Neuron (in vitro differentiated cells): ENCODE results near the gene PLAC1.

Experiments
- H2AFZ ChIP-seq: one replicate; pipeline ENCODE4 v1.6.1; 2013; ENCODE audit warnings: low read depth, mild to moderate bottlenecking, inconsistent platforms, low read length, moderate library complexity
- H3K27me3 ChIP-seq: one replicate; pipeline ENCODE4 v1.6.1; 2013; ENCODE audit warnings: low read length; ENCODE audit not compliant: insufficient read depth
- H3K36me3 ChIP-seq: one replicate; pipeline ENCODE4 v1.6.1; 2013; ENCODE audit warnings: low read length; ENCODE audit not compliant: insufficient read depth
- H3K4me1 ChIP-seq: one replicate; pipeline ENCODE4 v1.6.1; 2013; ENCODE audit warnings: low read length; ENCODE audit not compliant: insufficient read depth
- H3K4me3 ChIP-seq: 2 replicates; pipeline ENCODE4 v1.5.1; 2013; ENCODE audit warnings: mild to moderate bottlenecking, low read length, moderate library complexity
- H3K9me3 ChIP-seq: one replicate; pipeline ENCODE4 v1.6.1; 2013; ENCODE audit warnings: low read length

Gene PLAC1

DNA sequence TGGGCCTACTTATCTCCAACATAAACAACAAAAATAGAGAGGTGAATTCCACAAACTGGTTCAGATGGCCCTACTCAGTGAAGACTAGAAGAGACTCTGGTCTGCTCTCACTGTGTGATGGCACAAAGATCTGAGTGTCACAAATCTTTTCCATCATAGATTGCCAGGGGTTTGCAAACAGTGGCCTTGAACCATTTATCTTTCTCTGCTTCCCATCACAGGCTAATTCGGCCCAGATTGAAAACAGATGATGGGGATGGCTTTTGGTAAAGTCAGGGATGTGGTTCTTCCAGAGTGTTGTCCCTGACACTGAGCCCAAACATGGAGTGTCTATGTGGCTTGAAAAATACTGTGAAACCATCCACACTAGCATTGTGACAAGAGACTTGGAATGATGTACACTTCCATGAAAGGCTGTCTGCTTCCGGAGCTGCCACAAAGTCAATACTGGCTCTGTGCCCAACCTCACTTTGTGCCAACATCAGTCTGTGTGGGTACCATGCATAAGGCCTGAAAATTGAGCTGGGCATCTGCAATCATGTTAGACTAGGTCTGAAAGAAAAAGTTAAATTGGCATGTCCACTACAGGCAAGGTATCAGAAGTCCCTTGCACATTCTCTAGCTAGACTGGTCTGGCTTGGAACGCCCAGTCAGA, 25.2 kb upstream of the PLAC1 start:
- Histone ChIP-seq H3K4me1 (no peaks in the 10 kb centered on the region), H3K27me3 (peaks cover 3% of the 10 kb centered on the region)

DNA sequence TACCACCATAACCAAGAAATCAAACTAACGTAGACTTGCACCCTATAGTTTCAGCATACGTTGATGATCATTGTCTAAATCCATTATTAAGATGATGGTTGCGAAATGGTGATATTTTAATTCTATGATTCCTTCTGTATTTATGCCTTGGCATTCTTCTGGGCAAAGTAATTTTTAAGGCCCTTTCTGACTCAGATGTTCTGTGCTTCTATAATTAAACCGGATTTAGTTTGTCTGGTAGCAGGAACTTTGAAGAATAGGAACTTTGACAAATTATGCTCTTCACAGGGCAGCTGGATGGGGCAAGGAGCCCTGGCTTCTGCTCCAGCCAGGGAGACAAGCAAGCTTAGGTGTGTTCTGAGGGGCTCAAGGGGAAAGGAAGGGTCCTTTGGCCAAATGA, 23.8 kb upstream of the PLAC1 start:
- Histone ChIP-seq H2AFZ (no peak overlapping the region), H3K36me3 (no peaks in the 10 kb centered on the region), H3K9me3 (no peaks in the 10 kb centered on the region), H3K4me1 (no peaks in the 10 kb centered on the region), H3K27me3 (peaks cover 6% of the 10 kb centered on the region), H3K4me3 (no peak overlapping the region)

More for the DNA sequence above, 25.2 kb upstream of the PLAC1 start:
- Histone ChIP-seq H3K4me3 (no peak overlapping the region), H2AFZ (no peak overlapping the region), H3K36me3 (no peaks in the 10 kb centered on the region), H3K9me3 (no peaks in the 10 kb centered on the region)

GRCh38 chrX:134679644-134680043, 21.4 kb upstream of the PLAC1 start:
- Histone ChIP-seq H3K4me1 (no peaks in the 10 kb centered on the region), H3K4me3 (no peak overlapping the region), H3K9me3 (no peaks in the 10 kb centered on the region), H3K27me3 (peaks cover 6% of the 10 kb centered on the region), H3K36me3 (no peaks in the 10 kb centered on the region), H2AFZ (no peak overlapping the region)

DNA sequence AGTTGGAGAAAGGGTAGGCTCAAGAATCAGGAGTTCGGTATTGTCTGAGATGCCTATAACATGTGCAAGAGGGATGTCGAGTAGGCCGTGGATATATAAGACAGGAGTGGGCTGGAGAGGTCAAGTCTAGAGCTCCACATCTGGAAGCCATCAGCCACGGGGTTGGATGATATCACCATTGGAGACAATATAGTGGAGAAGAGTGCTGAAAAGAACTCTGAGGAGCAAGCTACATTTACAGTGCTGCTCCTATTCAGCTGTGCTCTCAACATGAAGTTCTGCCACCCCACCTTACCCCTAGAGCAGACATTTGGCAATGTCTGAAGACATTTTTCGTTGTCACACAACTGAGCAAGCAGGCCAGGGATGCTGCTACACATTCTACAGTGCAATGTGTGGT, 20.9 kb upstream of the PLAC1 start:
- H2AFZ ChIP-seq, result no peak overlapping the region
- H3K27me3 ChIP-seq, result peaks cover 6% of the 10 kb centered on the region

DNA sequence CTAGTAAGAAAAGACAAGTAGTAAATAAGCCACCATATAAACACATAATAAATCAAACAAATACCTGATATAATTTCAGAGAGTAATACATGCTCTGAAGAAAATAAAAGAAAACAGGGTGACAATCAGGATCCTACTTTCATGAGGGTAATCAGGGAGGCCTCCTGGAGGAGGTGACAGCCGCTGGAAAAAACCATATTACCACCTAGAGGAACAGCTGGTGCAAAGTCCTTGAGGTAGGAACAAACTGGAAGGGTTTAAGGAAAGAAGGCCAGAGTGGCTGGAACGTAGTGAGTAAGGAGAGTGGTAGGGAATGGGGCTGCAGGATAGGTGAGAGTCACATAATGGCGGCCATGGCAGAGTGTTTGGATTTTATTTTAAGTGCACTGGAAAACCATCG, 19.1 kb upstream of the PLAC1 start:
- H3K4me3 ChIP-seq, result no peak overlapping the region
- H3K4me1 ChIP-seq, result no peaks in the 10 kb centered on the region
- no peaks in the 10 kb centered on the region for H3K36me3 ChIP-seq
- H3K27me3 ChIP-seq, result peaks cover 6% of the 10 kb centered on the region
- no peaks in the 10 kb centered on the region for H3K9me3 ChIP-seq
- H2AFZ ChIP-seq, result no peak overlapping the region

More for the DNA sequence above, 20.9 kb upstream of the PLAC1 start:
- Histone ChIP-seq H3K9me3 (no peaks in the 10 kb centered on the region), H3K4me1 (no peaks in the 10 kb centered on the region), H3K4me3 (no peak overlapping the region), H3K36me3 (no peaks in the 10 kb centered on the region)

DNA sequence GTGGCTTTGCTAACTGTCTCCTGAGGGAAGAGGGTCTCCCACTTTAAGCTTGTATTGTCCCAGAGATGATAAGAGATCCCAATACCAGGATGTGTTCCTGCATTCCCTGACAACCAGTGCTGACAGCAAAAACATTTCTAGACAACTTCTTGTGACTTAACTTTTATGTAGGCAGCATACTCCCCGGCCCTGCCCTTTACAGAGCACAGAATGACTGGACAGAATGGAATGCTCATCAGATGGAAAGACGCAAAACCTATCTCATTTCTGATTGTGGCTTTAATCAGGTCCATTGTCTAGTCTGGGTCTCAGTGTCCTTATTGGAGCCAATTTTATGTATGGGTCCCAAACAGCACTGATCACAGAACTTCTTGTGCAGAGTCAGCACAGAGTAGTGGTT, 18.2 kb upstream of the PLAC1 start:
- Histone ChIP-seq H3K9me3 (no peaks in the 10 kb centered on the region), H3K4me1 (no peaks in the 10 kb centered on the region), H3K4me3 (no peak overlapping the region), H3K36me3 (no peaks in the 10 kb centered on the region), H3K27me3 (peaks cover 6% of the 10 kb centered on the region), H2AFZ (no peak overlapping the region)

DNA sequence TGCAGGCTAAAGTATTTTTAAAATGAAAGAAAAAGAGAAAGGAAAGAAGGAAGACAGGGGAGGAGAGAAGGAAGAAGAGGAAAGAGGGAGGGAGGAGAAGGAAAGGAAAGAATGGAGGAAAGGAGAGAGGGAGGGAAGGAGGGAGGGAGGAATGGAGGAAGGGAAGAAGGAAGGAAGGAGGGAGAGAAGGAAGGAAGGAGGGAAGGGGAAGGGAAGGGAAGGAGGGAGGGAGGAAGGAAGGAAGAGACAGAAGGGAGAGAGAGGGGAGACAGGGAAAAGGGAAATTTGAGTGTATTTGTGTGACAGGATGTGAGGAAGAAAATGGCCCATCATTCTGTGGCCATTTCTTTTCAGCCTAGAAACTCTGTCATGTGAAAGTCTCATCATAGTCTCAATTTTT, 14.9 kb upstream of the PLAC1 start:
- no peak overlapping the region for H3K4me3 ChIP-seq
- no peaks in the 10 kb centered on the region for H3K36me3 ChIP-seq
- H2AFZ ChIP-seq, result no peak overlapping the region
- H3K9me3 ChIP-seq, result no peaks in the 10 kb centered on the region
- H3K4me1 ChIP-seq, result no peaks in the 10 kb centered on the region
- H3K27me3 ChIP-seq, result peaks cover 3% of the 10 kb centered on the region

- no peaks in the 10 kb centered on the region for H3K9me3 ChIP-seq
- H3K36me3 ChIP-seq, result no peaks in the 10 kb centered on the region
Observed at GRCh38 chrX:134672101-134672500, 13.8 kb upstream of the PLAC1 start.

GRCh38 chrX:134671294-134671693, 13.0 kb upstream of the PLAC1 start:
- Histone ChIP-seq H3K4me3 (no peak overlapping the region), H3K27me3 (no peaks in the 10 kb centered on the region), H2AFZ (no peak overlapping the region), H3K9me3 (no peaks in the 10 kb centered on the region), H3K4me1 (no peaks in the 10 kb centered on the region), H3K36me3 (no peaks in the 10 kb centered on the region)

More at GRCh38 chrX:134672101-134672500, 13.8 kb upstream of the PLAC1 start:
- no peaks in the 10 kb centered on the region for H3K27me3 ChIP-seq
- no peak overlapping the region for H3K4me3 ChIP-seq
- no peaks in the 10 kb centered on the region for H3K4me1 ChIP-seq
- H2AFZ ChIP-seq, result no peak overlapping the region

DNA sequence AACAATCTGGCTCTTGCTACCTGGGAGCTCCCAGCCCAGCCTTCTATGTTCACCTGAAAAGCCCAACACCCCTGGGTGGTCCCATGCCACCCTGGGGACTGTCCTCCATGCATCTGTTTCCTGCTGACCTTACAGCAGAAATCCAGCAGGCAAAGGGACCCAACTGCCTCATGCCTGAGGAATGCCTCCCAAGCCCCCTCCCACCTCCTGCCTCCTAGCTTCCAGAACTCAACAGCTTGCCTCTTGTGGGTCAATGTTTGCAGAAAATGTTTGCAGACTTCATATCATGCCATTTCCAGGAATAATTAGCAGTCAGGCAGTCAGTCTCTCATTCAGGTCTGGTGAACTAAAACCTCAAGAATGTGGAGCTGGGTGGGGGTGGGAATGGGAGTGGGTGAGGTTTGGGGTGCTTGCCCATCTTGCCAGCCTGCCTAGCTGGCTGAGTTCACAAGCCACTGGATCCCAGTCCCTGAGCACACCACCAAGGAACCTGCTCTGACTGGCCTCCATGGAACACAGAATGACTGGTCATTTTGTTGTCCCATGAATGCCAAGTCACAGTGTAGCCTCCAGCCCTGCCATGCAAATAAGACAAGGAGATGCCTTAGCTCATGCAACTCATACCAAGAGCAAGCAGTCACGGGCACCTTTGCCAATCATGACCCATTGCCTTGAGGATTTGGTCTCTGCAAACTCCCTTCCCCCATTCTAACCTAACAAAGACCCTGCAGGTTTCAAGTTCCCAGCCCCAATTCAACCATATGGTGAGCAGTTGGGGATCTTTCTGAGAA, 12.1 kb upstream of the PLAC1 start:
- no peaks in the 10 kb centered on the region for H3K9me3 ChIP-seq
- no peak overlapping the region for H2AFZ ChIP-seq
- H3K4me1 ChIP-seq, result no peaks in the 10 kb centered on the region
- no peaks in the 10 kb centered on the region for H3K27me3 ChIP-seq
- H3K4me3 ChIP-seq, result no peak overlapping the region
- H3K36me3 ChIP-seq, result no peaks in the 10 kb centered on the region

DNA sequence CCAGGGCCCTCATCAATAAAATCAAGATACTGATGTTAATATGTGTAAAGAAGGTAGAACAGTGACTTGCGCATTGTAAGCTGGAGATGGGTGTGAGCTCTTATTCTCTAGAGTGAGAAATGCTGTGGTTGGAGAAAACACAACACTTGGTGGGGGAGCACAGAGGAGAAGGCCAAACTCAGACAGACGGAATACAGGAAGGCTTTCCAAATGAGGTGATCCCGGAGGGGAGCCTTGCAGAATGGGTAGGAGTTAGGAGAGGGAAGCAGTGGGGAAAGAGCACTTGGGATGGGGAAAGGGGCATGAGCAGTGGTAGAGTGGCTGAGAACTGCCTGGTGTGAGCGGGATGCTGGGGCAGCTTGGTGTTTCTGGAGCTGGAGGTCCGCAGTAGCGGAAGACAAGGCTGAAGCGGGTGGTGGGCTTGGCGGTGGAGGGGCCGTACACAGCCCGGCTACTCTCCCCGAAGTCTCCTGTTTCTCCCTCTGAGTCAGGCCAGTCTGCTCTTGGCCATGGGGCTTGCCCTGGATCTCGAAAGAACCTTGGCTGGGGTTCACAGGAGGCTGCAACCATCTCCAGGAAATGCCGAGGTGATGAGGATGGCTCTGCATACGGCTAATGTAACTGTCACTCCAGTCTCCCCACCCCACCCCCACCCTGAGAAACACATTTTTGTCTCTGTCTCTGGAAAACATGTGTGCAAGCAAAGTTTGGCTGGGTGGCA, 11.3 kb upstream of the PLAC1 start:
- no peak overlapping the region for H2AFZ ChIP-seq
- H3K36me3 ChIP-seq, result no peaks in the 10 kb centered on the region
- no peaks in the 10 kb centered on the region for H3K9me3 ChIP-seq
- no peaks in the 10 kb centered on the region for H3K27me3 ChIP-seq
- H3K4me1 ChIP-seq, result no peaks in the 10 kb centered on the region
- H3K4me3 ChIP-seq, result no peak overlapping the region

GRCh38 chrX:134664202-134664601, 5.9 kb upstream of the PLAC1 start:
- H2AFZ ChIP-seq, result no peak overlapping the region
- H3K4me3 ChIP-seq, result no peak overlapping the region
- H3K36me3 ChIP-seq, result no peaks in the 10 kb centered on the region
- no peaks in the 10 kb centered on the region for H3K4me1 ChIP-seq
- no peaks in the 10 kb centered on the region for H3K9me3 ChIP-seq
- H3K27me3 ChIP-seq, result no peaks in the 10 kb centered on the region

DNA sequence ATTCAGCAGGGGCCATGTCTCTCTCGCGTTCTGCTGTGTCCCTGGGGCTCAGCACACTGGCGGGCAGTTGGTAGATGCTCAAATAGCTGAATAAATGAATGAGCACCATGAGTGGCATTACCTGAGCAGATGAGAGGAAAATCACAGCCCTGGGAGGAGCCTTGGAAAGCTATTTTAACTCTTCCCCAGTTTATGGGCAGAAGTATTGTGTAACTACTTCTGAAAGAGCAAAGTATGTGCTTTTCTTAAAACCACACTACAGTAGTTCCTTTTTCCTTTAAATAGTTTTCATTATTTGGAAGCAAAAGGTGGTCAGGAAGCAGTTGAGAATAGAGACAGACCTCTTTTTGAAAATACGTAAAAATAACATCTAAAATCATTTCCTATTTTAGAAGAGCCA, 3.0 kb upstream of the PLAC1 start:
- H3K36me3 ChIP-seq, result no peaks in the 10 kb centered on the region
- H2AFZ ChIP-seq, result no peak overlapping the region
- H3K9me3 ChIP-seq, result no peaks in the 10 kb centered on the region
- no peaks in the 10 kb centered on the region for H3K27me3 ChIP-seq
- H3K4me1 ChIP-seq, result no peaks in the 10 kb centered on the region
- H3K4me3 ChIP-seq, result no peak overlapping the region
